ENCODE results near the gene PRKAR2A. TPM values are rescaled to one million over a fixed set of nuclear protein-coding genes. Genes with fewer than 3 reads are reported as not detected.

The PRKAR2A gene
- total and polyA plus RNA-seq, 8 donors = 4.2 to 33.9 (median 22.3) TPM

DNA sequence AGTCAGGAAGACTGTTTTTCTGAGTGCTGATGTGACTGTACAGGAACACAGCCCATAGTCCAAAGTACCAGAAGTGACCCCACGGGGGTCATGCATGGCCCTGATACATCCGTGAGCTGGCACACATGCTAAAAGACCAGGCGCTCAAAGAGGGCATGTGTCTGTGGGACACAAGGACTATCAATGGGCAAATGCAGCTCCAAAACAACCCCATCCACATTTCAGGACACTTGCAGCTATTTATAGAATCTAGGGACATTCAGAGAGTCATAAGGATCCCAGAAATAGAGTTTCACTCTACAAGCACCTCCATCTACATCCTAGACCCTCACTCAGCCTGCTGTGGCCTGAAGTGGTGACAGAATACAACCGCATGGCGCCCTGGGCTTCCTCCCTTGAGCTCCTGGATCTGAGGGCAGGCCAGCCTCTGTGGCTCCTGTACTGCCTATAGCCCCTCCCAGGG lies 34.0 kb upstream of the PRKAR2A start:
- no peak overlapping the region for H3K27ac ChIP-seq
- H3K27me3 ChIP-seq = no peaks in the 10 kb centered on the region
- TF ChIP-seq, protein P1, sequence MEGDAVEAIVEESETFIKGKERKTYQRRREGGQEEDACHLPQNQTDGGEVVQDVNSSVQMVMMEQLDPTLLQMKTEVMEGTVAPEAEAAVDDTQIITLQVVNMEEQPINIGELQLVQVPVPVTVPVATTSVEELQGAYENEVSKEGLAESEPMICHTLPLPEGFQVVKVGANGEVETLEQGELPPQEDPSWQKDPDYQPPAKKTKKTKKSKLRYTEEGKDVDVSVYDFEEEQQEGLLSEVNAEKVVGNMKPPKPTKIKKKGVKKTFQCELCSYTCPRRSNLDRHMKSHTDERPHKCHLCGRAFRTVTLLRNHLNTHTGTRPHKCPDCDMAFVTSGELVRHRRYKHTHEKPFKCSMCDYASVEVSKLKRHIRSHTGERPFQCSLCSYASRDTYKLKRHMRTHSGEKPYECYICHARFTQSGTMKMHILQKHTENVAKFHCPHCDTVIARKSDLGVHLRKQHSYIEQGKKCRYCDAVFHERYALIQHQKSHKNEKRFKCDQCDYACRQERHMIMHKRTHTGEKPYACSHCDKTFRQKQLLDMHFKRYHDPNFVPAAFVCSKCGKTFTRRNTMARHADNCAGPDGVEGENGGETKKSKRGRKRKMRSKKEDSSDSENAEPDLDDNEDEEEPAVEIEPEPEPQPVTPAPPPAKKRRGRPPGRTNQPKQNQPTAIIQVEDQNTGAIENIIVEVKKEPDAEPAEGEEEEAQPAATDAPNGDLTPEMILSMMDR (IDR thresholded peaks at IDR 0.05) = no peak
- H3K9me3 ChIP-seq = no peaks in the 10 kb centered on the region
- ATAC-seq (no peak), DNase-seq (no peak), FAIRE-seq (no peak)
- no peak overlapping the region for H3K4me3 ChIP-seq
- intact Hi-C loops (cut with DNase I) = no loop called here
- H3K4me1 ChIP-seq = no peaks in the 10 kb centered on the region
- peaks cover 0 to 23% (median 0%) of the 10 kb centered on the region in 3 donors for H3K36me3 ChIP-seq
- WGBS, 2 donors = 97 to 98% methylated on average over 5 of the region's 5 CpGs

DNA sequence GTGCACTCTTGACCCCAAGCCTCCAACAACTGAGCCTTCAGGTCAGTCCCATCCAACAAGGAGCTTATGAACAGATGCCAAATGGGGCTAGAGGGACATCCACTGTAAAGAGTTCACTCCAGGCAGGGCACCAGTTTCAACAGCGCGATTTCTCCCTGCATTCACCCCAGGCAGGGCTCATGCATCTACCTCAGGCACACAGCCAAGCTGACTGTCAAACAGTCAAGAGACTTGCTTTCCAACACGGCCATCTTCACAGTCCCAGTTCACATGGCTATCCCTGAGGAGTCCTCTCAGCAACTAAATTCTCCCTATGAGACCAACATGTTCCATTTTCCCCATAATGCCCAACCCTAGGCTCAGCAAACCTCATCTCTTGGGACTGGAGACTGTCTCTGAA lies 33.3 kb upstream of the PRKAR2A start:
- Histone ChIP-seq H3K36me3 (peaks cover 0 to 23% (median 0%) of the 10 kb centered on the region in 3 donors), H3K27me3 (no peaks in the 10 kb centered on the region), H3K9me3 (no peaks in the 10 kb centered on the region), H3K27ac (no peak overlapping the region), H3K4me3 (no peak overlapping the region), H3K4me1 (no peaks in the 10 kb centered on the region)
- WGBS, 2 donors = 85 to 86% methylated on average over 3 of the region's 3 CpGs
- ATAC-seq (no peak), FAIRE-seq (no peak), DNase-seq (no peak)
- intact Hi-C loops (cut with DNase I) = no loop called here
- TF ChIP-seq, protein P1 (IDR thresholded peaks at IDR 0.05) = no peak

DNA sequence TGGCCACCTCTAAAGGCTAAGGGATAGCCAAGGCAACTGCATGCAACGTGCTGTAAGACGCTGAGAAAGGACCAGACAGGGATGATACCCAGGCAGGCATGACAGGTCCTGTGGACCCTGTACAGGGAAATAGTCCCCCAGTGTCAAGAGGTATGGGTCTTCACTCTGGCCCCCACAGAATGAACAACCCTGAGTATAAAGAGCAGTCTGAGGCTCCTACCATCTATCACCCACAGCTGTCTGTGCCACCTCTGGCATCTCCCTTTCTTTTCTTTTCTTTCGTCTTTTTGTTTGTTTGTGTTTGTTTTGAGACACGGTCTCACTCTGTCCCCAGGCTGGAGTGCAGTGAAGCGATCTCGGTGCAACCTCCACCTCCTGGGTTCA lies 32.3 kb upstream of the PRKAR2A start:
- Histone ChIP-seq H3K27me3 (no peaks in the 10 kb centered on the region), H3K27ac (no peak overlapping the region), H3K9me3 (no peaks in the 10 kb centered on the region), H3K4me3 (no peak overlapping the region), H3K36me3 (peaks cover 0 to 23% (median 0%) of the 10 kb centered on the region in 3 donors), H3K4me1 (no peaks in the 10 kb centered on the region)
- DNase-seq = no peak
- intact Hi-C loops (cut with DNase I) = no loop called here
- no peak for ATAC-seq
- TF ChIP-seq, protein P1 (IDR thresholded peaks at IDR 0.05) = no peak
- 93 to 96% methylated on average over 6 of the region's 6 CpGs for WGBS, 2 donors
- no peak for FAIRE-seq

DNA sequence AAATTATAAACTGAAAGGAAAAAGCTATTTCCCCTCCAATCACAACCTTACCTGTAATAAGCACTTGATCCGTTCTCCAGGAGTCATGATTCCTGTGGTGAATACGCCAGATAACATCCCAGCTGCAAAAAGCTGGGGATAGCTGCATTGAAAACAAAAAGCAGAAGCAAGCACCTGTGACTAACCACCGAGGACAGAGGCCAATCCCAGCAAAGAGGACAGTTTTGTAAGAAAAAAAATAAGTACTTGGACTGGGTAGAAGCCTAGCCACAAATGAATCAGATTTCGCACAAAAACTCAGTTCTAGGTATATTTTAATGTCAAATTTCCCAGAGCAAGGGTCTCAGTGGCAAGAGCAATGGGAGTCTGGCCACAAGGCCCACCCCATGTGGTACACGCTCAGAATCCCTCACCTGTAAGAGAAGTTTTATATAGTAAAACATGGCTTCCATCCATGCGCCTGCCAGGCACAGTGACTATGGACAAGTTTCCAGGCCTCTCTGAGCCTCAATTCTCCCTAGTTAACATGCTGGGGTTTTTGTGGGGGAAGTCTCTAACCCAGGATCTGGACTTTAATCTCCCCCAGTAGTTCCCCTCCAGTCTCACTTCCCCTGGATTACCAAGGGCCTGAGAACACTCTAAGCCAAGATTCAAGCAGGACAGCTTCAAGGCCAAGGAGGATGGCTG lies 31.8 kb upstream of the PRKAR2A start:
- ATAC-seq (no peak), DNase-seq (no peak), FAIRE-seq (no peak)
- 86 to 90% methylated on average over 6 of the region's 6 CpGs for WGBS, 2 donors
- Histone ChIP-seq H3K9me3 (no peaks in the 10 kb centered on the region), H3K4me1 (no peaks in the 10 kb centered on the region), H3K4me3 (no peak overlapping the region), H3K27ac (no peak overlapping the region), H3K27me3 (no peaks in the 10 kb centered on the region), H3K36me3 (peaks cover 0 to 22% (median 0%) of the 10 kb centered on the region in 3 donors)
- TF ChIP-seq, protein P1 (IDR thresholded peaks at IDR 0.05) = no peak
- intact Hi-C loops (cut with DNase I) = no loop called here

DNA sequence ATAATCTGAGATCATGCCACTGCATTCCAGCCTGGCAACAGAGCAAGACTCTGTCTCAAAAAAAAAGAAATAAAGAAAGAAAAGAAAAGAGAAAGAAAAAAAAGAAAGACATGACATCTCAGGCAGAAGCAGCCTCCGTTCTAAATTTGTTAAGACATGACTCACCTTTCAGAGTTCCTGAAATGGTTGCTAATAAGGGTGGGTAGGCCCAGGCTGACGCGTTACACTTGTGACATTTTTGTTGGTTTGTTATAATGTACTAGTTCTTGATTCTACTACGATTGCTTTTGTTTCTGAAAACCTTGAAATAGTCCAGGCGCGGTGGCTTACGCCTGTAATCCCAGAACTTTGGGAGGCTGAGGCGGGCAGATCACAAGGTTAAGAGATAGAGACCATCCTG lies 30.0 kb upstream of the PRKAR2A start:
- DNase-seq = no peak
- intact Hi-C loops (cut with DNase I) = no loop called here
- no peak for FAIRE-seq
- no peaks in the 10 kb centered on the region for H3K4me1 ChIP-seq
- no peaks in the 10 kb centered on the region for H3K27me3 ChIP-seq
- ATAC-seq = no peak
- H3K27ac ChIP-seq = no peak overlapping the region
- H3K36me3 ChIP-seq = peaks cover 0 to 9% (median 0%) of the 10 kb centered on the region in 3 donors
- TF ChIP-seq, protein P1 (IDR thresholded peaks at IDR 0.05) = no peak
- no peaks in the 10 kb centered on the region for H3K9me3 ChIP-seq
- H3K4me3 ChIP-seq = no peak overlapping the region
- WGBS, 2 donors = 95 to 97% methylated on average over 8 of the region's 8 CpGs

Data from pancreas (tissue), 10 donors.